Epithelial cell of proximal tubule (primary cell): ENCODE data around the gene CBL. TPM values are rescaled to one million over a fixed set of nuclear protein-coding genes. Genes with fewer than 3 reads are reported as not detected.

Source experiments
- DNase-seq: peaks from one replicate; pipeline ENCODE4 v3.0.0-alpha.2; 2011; ENCODE audit warnings: low read depth
- H3K4me3 ChIP-seq: 2 replicates; pipeline ENCODE4 v1.5.1; 2011; ENCODE audit warnings: low read depth, mild to moderate bottlenecking, low read length
- total RNA-seq: library from RNA; depleted of rRNA; stranded (reverse); fragments of >200 nt; gene quantifications from 2 replicates; pipeline ENCODE4 v1.2.3, GENCODE V29; 2015
- TF ChIP-seq, protein P1 (sequence below): conservative IDR thresholded peaks from 2 replicates; pipeline ENCODE4 v1.5.1; 2012; ENCODE audit warnings: low read depth, mild to moderate bottlenecking, low read length

Gene CBL
- total RNA-seq, 1 donor from 2014 or later: 17.4 TPM

DNA sequence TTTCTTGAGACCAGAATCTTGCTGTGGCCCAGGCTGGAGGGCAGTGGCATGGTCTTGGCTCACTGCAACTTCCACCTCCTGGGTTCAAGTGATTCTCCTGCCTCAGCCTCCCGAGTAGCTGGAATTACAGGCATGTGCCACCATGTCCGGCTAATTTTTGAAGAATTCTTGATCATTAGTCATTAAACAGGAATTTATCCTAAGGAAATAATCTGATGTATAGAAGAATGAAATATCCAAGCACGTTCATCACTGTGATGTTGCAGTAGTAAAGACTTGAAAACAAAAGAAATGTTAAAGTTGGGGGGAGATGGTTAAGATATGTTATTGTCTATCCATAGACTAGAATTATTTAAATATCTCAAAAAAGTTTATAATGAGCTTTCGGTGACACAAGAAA, 23.6 kb downstream of the CBL start:
- no peak for DNase-seq
- TF ChIP-seq, protein P1, sequence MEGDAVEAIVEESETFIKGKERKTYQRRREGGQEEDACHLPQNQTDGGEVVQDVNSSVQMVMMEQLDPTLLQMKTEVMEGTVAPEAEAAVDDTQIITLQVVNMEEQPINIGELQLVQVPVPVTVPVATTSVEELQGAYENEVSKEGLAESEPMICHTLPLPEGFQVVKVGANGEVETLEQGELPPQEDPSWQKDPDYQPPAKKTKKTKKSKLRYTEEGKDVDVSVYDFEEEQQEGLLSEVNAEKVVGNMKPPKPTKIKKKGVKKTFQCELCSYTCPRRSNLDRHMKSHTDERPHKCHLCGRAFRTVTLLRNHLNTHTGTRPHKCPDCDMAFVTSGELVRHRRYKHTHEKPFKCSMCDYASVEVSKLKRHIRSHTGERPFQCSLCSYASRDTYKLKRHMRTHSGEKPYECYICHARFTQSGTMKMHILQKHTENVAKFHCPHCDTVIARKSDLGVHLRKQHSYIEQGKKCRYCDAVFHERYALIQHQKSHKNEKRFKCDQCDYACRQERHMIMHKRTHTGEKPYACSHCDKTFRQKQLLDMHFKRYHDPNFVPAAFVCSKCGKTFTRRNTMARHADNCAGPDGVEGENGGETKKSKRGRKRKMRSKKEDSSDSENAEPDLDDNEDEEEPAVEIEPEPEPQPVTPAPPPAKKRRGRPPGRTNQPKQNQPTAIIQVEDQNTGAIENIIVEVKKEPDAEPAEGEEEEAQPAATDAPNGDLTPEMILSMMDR: no peak
- no peak overlapping the region for H3K4me3 ChIP-seq

DNA sequence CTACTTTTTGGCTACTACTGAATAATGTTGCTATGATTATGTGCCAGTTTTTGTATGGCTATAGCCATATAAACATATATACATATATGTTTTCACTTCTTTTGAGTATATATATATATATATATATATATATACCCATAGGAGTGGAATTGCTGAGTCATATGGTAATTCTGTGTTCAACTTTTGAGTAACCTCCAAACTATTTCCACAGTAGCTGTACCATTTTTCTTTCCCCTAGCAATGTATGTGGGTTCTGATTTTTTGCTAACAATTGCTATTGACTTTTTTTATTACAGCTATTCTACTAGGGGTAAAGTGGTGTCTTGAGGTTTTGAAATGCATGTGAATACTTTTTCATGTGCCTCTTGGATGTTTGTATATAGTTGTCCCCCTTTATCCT, 30.4 kb downstream of the CBL start:
- DNase-seq: no peak
- H3K4me3 ChIP-seq: no peak overlapping the region
- TF ChIP-seq, protein P1: no peak

DNA sequence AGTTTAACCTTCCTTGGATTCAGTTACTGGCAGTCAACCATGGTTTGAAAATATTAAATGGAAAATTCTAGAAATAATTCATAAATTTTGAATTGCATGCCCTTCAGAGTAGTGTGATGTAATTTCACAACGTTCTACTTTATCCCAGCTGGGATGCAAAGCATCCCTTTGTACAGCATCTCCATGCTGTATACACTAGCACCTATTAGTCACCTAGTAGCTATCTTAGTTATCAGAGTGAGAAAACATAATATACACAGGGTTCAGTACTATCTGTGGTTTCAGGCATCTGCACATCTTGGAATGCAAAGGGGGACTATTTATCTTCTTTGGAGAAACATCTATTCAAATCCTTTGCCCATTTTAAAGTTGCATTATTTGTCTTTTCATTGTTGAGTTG, 30.8 kb downstream of the CBL start:
- no peak overlapping the region for H3K4me3 ChIP-seq
- DNase-seq: no peak
- TF ChIP-seq, protein P1: no peak

DNA sequence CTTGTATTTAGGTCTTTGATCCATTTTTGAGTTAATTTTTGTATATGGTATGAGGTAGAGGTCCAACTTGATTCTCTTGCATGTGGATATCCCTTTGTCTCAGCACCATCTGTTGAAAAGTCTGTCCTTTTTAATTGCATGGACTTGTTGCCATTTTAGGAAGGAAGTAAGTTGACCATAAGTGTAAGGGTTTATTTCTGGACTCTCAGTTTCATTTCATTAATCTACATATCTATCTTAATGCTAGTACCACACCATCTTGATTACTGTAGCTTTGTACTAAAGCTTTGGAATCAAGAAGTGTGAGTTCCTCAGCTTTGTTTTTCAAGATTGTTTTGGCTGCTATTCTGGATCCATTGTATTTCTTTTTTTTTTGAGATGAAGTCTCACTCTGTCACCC, 31.4 kb downstream of the CBL start:
- TF ChIP-seq, protein P1: no peak
- H3K4me3 ChIP-seq: no peak overlapping the region
- no peak for DNase-seq

DNA sequence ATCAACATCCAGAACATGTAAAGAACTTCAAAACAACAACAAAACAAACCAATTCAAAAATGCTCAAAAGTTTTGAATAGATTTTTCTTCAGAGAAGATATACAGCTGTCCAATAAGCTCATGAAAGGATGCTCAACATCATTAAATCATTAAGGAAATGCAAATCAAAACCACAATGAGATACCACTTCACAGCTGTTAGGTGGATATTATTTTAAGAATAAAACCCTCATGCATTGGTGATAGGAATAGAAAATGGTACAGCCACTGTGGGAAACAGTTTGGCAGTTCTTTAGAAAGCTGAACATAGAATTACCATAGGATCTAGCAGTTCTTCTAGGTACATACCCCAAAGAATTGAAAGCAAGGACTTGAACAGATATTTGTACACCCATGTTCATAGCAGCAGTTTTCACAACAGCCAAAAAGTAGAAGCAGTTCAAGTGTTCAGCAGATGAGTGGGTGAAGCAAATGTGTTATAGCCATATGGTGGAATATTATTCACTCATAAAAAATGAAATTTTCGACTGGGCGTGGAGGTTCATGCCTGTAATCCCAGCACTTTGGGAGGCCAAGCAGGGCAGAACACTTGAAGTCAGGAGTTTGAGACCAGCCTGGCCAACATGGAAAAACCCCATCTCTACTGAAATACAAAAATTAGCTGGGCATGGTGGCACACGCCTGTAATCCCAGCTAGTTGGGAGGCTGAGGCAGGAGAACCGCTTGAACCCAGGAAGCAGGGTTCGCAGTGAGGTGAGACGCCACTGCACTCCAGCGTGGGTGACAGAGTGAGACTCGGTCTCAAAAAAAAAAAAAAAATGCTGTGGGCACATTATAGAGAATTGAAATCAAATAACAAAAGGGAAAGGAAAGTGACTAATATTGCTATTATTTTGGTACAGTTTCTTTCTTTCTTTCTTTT, 42.9 kb downstream of the CBL start:
- no peak for DNase-seq
- TF ChIP-seq, protein P1: no peak
- H3K4me3 ChIP-seq: no peak overlapping the region

DNA sequence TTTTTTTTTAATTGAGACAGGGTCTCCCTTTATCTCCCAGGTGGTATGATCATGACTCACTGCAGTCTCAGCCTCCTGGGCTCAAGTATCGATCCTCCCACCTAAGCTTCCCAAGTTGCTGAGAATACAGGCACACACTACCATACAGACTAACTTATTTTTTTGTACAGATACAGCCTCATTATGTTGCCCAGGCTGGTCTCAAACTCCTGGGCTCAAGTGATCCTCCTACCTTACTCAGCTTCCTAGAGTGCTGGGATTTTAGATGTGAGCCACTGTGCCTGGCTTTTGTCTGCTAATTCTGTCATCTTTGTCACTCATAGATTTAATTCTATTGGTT, 43.5 kb downstream of the CBL start:
- no peak for DNase-seq
- no peak overlapping the region for H3K4me3 ChIP-seq
- TF ChIP-seq, protein P1: no peak

DNA sequence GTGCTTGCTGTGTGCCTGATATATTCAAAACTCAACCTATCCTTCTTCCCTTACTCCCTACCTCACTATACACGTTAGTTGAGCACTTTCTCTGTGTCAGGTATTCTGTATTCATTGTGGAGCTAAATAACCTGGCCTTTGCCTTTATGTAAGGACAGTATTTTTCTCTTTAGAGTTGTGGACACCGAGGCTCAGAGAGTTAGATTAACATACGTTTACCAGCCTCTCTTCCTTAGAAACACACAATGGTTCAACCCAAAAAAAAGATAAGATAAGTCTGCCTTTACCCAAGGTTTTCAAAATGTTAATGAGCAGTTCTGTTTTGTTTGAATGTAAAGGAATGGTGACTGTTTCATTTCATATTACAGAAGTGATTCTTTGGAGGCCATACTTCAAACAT, 45.0 kb downstream of the CBL start:
- TF ChIP-seq, protein P1: no peak
- DNase-seq: no peak
- H3K4me3 ChIP-seq: no peak overlapping the region
